Heart right ventricle (tissue), 16 donors: ENCODE measurements around the gene IFNA8. TPM values are rescaled to one million over a fixed set of nuclear protein-coding genes. Genes with fewer than 3 reads are reported as not detected.
"Not testable (repeated sequence)": the region's sequence is repeated elsewhere in the genome, so short reads cannot be mapped to it uniquely, and the experiment has no call there.

Experiments used
- ATAC-seq, 8 donors: fragments of 200-7000 bp; cut with Tn5 transposase; one replicate each; pipeline ENCODE4 v1.9.1; 2020; ENCODE audit warnings: mild to moderate bottlenecking in 8 of 8, moderate library complexity in 8 of 8, moderate number of reproducible peaks in 1 of 8
- DNase-seq, 2 donors: peaks; one replicate each; pipeline ENCODE4 v3.0.0-alpha.2; 2020
- H3K27ac ChIP-seq, 10 donors: fragments of 200-600 bp; sonication (generic) in 2 of 10; one replicate each; pipeline versions ENCODE4 v1.5.0 to v1.8.0; 2020 to 2022; ENCODE audit warnings: mild to moderate bottlenecking in 3 of 10
- H3K27me3 ChIP-seq, 7 donors: fragments of 200-600 bp; one replicate each; pipeline ENCODE4 v1.8.0; 2021 to 2022; ENCODE audit warnings: mild to moderate bottlenecking in 2 of 7
- H3K36me3 ChIP-seq, 9 donors: fragments of 200-600 bp; sonication (generic) in 1 of 9; one replicate each; pipeline versions ENCODE4 v1.5.0 to v1.8.0; 2020 to 2022; ENCODE audit warnings: mild to moderate bottlenecking in 2 of 9
- H3K4me1 ChIP-seq, 9 donors: fragments of 200-600 bp; sonication (generic) in 1 of 9; one replicate each; pipeline versions ENCODE4 v1.5.0 to v1.8.0; 2020 to 2022; ENCODE audit warnings: mild to moderate bottlenecking in 4 of 9
- H3K4me3 ChIP-seq, 10 donors: fragments of 200-600 bp; sonication (generic) in 2 of 10; one replicate each; pipeline versions ENCODE4 v1.5.0 to v1.8.0; 2020 to 2022; ENCODE audit warnings: mild to moderate bottlenecking in 7 of 10, moderate library complexity in 2 of 10
- H3K9me3 ChIP-seq, 11 donors: fragments of 200-600 bp in 10 of 11; sonication (generic) in 2 of 11; one replicate each; pipeline versions ENCODE4 v1.5.0 to v1.8.0; 2013 to 2022; ENCODE audit warnings: mild to moderate bottlenecking in 2 of 11, control low read depth in 1 of 11, moderate library complexity in 1 of 11
- WGBS, 2 donors: extraction: QIAGEN DNeasy Blood & Tissue Kit; methylation state at CpG; one replicate each; pipeline ENCODE4 v1.1.7; 2013; ENCODE audit warnings: inconsistent platforms in 1 of 2; 5-methylcytosine and 5-hydroxymethylcytosine counted together
- intact Hi-C, 10 donors: fragments of 100-400 bp; cut with DNase I; formaldehyde crosslinking; loops; one replicate each; pipeline versions ENCODE4 v1.11.1 to v1.14.2; 2022
- long read RNA-seq, 3 donors: library from polyadenylated mRNA; unstranded; transcript quantifications; one replicate each; pipeline ENCODE4 v2.0.0, GENCODE V29; 2020 to 2021
- polyA plus RNA-seq, 2 donors: library from polyadenylated mRNA; stranded (reverse); fragments of 200-250 nt; gene quantifications; one replicate each; pipeline ENCODE4 v1.2.3, GENCODE V29; 2013
- total RNA-seq, 10 donors: library from RNA; stranded (reverse); fragmentation: NEBNext Ultra II Directional in 3 of 10; extraction: Animal tissue kit (Norgen Biotek cat#: 25700) in 3 of 10; gene quantifications; one replicate each; pipeline versions ENCODE4 v1.2.1 to v1.2.4, GENCODE V29; 2021 to 2023
- TF ChIP-seq, protein P1 (sequence below), 9 donors: fragments of 200-600 bp; sonication (generic) in 2 of 9; IDR thresholded peaks; one replicate each; pipeline versions ENCODE4 v1.5.0 to v1.8.0; 2021 to 2022; ENCODE audit warnings: antibody characterized with exemption in 9 of 9, mild to moderate bottlenecking in 5 of 9, moderate library complexity in 1 of 9
- donor health status: Arrhythmogenic right ventricular cardiomyopathy.
- donor health status: ischemic (EF 13 %, LVEDD 7.1; RV severe dilation, severe dysfunction).
- donor health status: healthy with polysubstance abuse.
- donor health status: DM: no; HTN: yes; CAD: no.
- donor health status: DM: no; HTN: no; CAD: no.
- donor health status: ischemic (EF 25% LVEDD 6.9; RV normal size, moderate dysfunction).
- donor health status: ischemic (EF 25% LVEDD 5.7; RV mildly dilated, moderate dysfunction).
- donor health status: healthy.
- donor health status: DM: yes; HTN: yes; CAD: no.
- donor health status: Ischemic cardiomyopathy.
- donor health status: ischemic (EF 35%, LVEDD 5.7; RV mildly dilated, moderate dysfunction).
- donor health status: nonischemic (EF 11% LVEDD 7.7; RV severe dilation, severe dysfunction).
- donor health status: DM: yes; HTN: yes; CAD: no.
- donor health status: PGD.
- donor health status: ischemic (EF 29% LVEDD 5.4; RV normal size, mild dysfunction).
- donor health status: nonischemic (EF 23%, LVEDD 6.1; RV moderate dilation, normal function).

IFNA8 gene
- total RNA-seq, result not detected
- polyA plus RNA-seq, result not detected
- long read RNA-seq, donor 1, result 0 reads
- long read RNA-seq, donor 2, result 0 reads
- long read RNA-seq, donor 3, result 0 reads

DNA sequence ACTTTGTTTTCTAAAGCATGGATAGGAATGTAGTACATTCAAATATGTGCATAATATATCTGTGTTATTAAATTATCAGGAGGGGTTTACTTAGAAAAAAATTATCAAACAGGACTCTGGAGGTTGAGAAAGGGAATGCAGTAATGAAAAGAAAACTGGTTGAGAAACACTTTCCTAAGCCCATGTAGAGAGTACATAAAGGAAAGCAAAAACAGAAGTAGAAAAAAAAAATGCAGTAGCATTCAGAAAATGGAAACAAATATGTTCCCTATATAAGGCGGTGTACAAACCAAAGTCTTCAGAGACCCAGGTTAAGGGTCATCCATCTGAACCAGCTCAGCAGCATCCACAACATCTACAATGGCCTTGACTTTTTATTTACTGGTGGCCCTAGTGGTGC is at the start of gene IFNA8:
TSS of gene IFNA8 (plus strand) at position 301 of the 400 bp plus-strand sequence. CDS start at position 361, 60 bp downstream.
- no peaks in the 10 kb centered on the region for H3K36me3 ChIP-seq
- peaks cover 0 to 46% (median 18%) of the 10 kb centered on the region in 7 donors for H3K27me3 ChIP-seq
- no peak for DNase-seq
- intact Hi-C loops, result loop anchor here in 1 of 10 donors (1.0 kb wide), 1 partner anchor 15 kb away; no protein-coding TSS in a partner anchor
- no peaks in the 10 kb centered on the region for H3K4me1 ChIP-seq
- no peak within 1 kb of the TSS for H3K27ac ChIP-seq
- H3K9me3 ChIP-seq, result no peaks in the 10 kb centered on the region
- 86 to 90% methylated on average over 1 of the region's 1 CpG for WGBS, 2 donors
- no peak within 1 kb of the TSS for H3K4me3 ChIP-seq
- TF ChIP-seq, protein P1, sequence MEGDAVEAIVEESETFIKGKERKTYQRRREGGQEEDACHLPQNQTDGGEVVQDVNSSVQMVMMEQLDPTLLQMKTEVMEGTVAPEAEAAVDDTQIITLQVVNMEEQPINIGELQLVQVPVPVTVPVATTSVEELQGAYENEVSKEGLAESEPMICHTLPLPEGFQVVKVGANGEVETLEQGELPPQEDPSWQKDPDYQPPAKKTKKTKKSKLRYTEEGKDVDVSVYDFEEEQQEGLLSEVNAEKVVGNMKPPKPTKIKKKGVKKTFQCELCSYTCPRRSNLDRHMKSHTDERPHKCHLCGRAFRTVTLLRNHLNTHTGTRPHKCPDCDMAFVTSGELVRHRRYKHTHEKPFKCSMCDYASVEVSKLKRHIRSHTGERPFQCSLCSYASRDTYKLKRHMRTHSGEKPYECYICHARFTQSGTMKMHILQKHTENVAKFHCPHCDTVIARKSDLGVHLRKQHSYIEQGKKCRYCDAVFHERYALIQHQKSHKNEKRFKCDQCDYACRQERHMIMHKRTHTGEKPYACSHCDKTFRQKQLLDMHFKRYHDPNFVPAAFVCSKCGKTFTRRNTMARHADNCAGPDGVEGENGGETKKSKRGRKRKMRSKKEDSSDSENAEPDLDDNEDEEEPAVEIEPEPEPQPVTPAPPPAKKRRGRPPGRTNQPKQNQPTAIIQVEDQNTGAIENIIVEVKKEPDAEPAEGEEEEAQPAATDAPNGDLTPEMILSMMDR (IDR thresholded peaks at IDR 0.05), result no peak
- no peak for ATAC-seq

DNA sequence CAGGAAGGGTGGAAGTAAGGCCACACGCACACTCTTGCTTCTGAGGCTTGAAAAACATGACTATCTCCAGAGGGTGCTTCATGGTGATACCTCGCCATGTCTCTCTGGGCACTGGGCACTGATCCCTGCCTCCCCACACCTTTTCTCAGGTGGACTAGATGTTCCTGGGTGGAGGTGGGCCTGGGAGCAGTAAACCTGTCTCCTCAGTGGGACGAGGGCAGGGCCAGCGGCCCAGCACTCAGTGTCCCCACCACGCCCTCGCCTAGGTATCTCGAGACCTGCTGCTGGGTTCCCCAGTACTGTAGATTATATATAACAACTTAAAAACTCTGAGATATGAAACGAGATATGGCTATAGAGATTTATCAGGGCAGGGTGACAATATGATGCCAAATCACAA is 46.6 kb upstream of the IFNA8 start:
- intact Hi-C loops, result no loop called here
- H3K9me3 ChIP-seq, result no peaks in the 10 kb centered on the region
- no peak overlapping the region for H3K27ac ChIP-seq
- peaks cover 0 to 37% (median 13%) of the 10 kb centered on the region in 7 donors for H3K27me3 ChIP-seq
- ATAC-seq, result no peak
- no peak overlapping the region for H3K4me3 ChIP-seq
- TF ChIP-seq, protein P1 (IDR thresholded peaks at IDR 0.05), result no peak
- DNase-seq, result no peak
- H3K36me3 ChIP-seq, result no peaks in the 10 kb centered on the region
- WGBS, 2 donors, result 85 to 86% methylated on average over 8 of the region's 8 CpGs
- peaks cover 0 to 11% (median 0%) of the 10 kb centered on the region in 9 donors for H3K4me1 ChIP-seq

DNA sequence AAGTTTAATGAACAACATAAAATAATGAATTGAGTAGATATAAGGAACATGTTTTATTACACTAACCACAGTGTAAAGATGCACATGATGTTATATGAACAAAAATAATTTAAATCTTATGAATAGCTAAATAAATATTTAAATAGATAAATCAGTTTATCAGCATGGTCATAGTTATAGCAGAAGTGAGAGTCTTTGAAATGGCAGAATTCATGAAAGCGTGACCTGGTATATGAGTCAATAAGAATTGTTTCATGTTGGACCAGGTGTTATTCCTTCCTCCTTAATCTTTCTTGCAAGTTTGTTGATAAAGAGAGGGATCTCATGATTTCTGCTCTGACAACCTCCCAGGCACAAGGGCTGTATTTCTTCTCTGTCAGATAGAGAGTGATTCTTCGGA is 41.7 kb upstream of the IFNA8 start:
- H3K4me3 ChIP-seq, H3K27ac ChIP-seq, H3K36me3 ChIP-seq, H3K9me3 ChIP-seq, H3K4me1 ChIP-seq, intact Hi-C loops, ATAC-seq, DNase-seq: not testable (repeated sequence)
- WGBS, 2 donors, result 98 to 100% methylated on average over 1 of the region's 2 CpGs
- H3K27me3 ChIP-seq, result peaks cover 0 to 39% (median 15%) of the 10 kb centered on the region in 7 donors

DNA sequence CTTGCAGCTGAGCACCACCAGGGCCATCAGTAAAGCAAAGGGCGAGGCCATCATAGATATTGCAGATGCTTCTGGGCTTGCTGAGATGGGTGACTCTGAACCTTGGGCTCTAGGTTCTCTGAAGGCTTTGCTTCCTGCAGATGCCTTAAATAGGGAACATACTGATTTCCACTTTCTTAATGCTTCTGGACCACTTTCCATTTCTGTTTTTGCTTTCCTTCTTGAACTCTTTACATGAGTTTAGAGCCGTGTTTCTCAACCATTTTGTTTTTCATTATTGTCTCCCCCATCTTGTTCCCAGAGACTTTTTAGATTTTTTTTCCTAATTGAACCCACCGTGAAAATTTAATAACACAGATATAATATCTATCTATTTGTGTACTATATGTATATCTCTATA is 41.0 kb upstream of the IFNA8 start, which contains the start of gene IFNA13:
TSS of gene IFNA13 (minus strand) at position 101 of the 400 bp plus-strand sequence. CDS start at position 54, 47 bp downstream.
- no peak within 1 kb of the TSS for H3K27ac ChIP-seq
- no peaks in the 10 kb centered on the region for H3K4me1 ChIP-seq
- intact Hi-C loops, result no loop called here
- no peaks in the 10 kb centered on the region for H3K9me3 ChIP-seq
- no peak for ATAC-seq
- WGBS, 2 donors, result 88 to 90% methylated on average over 3 of the region's 3 CpGs
- TF ChIP-seq, protein P1 (IDR thresholded peaks at IDR 0.05), result no peak
- DNase-seq, result no peak
- H3K27me3 ChIP-seq, result peaks cover 0 to 34% (median 15%) of the 10 kb centered on the region in 7 donors
- H3K36me3 ChIP-seq, result no peaks in the 10 kb centered on the region
- no peak within 1 kb of the TSS for H3K4me3 ChIP-seq

DNA sequence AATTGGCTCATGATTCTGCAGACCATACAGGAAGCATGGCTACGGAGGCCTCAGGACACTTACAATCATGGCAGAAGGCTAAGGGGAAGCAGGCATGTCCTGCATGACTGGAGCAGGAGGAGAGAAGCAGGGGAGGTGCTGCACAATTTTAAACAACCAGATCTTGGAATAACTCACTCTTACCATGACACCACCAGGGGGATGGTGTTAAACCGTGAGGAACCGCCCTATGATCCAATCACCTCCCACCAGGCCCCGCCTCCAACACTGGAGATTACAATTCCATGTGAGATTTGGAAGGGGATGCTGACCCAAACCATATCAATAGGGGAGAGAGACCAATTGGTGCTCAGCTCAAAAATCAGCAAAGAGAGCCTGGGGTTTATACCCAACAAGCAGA is 37.5 kb upstream of the IFNA8 start:
- H3K4me1 ChIP-seq, H3K36me3 ChIP-seq, intact Hi-C loops, H3K27ac ChIP-seq, H3K4me3 ChIP-seq, H3K9me3 ChIP-seq, DNase-seq, ATAC-seq: not testable (repeated sequence)
- WGBS, 2 donors, result 60 to 66% methylated on average over 4 of the region's 4 CpGs
- peaks cover 0 to 28% (median 15%) of the 10 kb centered on the region in 7 donors for H3K27me3 ChIP-seq
